Measurements from ENCODE around the gene CHMP5. TPM values are rescaled to one million over a fixed set of nuclear protein-coding genes. Genes with fewer than 3 reads are reported as not detected.

Gene CHMP5
- total RNA-seq, 3 donors from 2014 or later (not counting 1 experiment from before 2014, with no cell fraction given) = 21.3 to 24.5 (median 24.0) TPM

DNA sequence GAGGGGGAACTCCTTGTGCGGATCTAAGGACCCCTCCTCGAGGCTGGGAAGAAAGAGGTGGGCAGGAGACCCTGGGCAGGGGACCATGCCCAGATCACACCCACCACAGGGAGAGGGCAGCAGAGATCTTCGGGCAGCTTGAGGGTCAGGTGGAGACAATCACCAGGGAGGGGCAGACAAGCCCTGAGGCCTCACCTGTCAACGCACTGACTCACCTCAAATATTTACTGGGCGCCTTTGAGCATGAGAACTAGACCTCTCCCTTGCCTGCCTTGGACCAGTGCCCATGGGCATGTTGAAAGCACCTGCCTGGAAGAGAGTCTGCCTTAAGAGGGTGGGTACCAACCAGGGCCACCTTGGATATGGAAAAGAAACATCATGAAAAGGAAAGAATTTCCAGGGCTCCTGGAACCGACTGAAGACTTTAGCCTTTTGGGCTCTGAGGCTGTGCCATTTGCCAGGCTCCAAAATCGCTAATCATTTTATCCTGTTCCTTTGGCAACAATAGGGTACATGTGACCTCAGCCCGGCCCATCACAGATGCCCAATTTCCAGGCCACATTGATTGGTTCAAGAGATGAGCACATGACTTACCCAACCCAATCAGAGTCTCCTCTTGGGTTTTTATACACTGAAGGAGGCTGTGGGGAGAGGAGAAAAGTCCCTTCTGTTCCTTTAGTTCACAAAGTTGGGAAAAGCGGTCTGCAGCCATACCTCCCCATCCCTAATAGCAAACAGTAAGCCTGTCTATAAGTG, 35.3 kb upstream of the CHMP5 start:
- Mint-ChIP-seq H3K9me3 (no peaks in the 10 kb centered on the region), H3K36me3 (no peaks in the 10 kb centered on the region), H3K27me3 (ENCODE audit: low read depth in 2 of 2) (peaks cover 4 to 6% of the 10 kb centered on the region in 2 donors), H3K4me1 (peaks cover 9 to 10% of the 10 kb centered on the region in 2 donors), H3K4me3 (no peak overlapping the region), H3K27ac (no peak overlapping the region)
- no peak overlapping the region for H3K4me3 ChIP-seq (ENCODE audit: low read length)
- no peak for TF ChIP-seq CTCF (IDR thresholded peaks at IDR 0.05)
- intact Hi-C loops (cut with micrococcal nuclease) = loop anchor here (5.0 kb wide), 1 partner anchor 47 kb away; no protein-coding TSS in a partner anchor
- DNase-seq (no peak), ATAC-seq (no peak)
- no peaks in the 10 kb centered on the region for H3K9me3 ChIP-seq (ENCODE audit: control insufficient read depth, insufficient read depth, low read length)
- H3K36me3 ChIP-seq (ENCODE audit: control insufficient read depth, insufficient read depth, low read length) = no peaks in the 10 kb centered on the region
- H3K27me3 ChIP-seq (ENCODE audit: control insufficient read depth, insufficient read depth, low read length) = no peaks in the 10 kb centered on the region
- 94% methylated on average over 8 of the region's 9 CpGs for WGBS (ENCODE audit: insufficient coverage)
- no peak overlapping the region for H3K27ac ChIP-seq (ENCODE audit: low read length)
- peaks cover 4% of the 10 kb centered on the region for H3K4me1 ChIP-seq (ENCODE audit: control insufficient read depth, insufficient read depth, low read length)

DNA sequence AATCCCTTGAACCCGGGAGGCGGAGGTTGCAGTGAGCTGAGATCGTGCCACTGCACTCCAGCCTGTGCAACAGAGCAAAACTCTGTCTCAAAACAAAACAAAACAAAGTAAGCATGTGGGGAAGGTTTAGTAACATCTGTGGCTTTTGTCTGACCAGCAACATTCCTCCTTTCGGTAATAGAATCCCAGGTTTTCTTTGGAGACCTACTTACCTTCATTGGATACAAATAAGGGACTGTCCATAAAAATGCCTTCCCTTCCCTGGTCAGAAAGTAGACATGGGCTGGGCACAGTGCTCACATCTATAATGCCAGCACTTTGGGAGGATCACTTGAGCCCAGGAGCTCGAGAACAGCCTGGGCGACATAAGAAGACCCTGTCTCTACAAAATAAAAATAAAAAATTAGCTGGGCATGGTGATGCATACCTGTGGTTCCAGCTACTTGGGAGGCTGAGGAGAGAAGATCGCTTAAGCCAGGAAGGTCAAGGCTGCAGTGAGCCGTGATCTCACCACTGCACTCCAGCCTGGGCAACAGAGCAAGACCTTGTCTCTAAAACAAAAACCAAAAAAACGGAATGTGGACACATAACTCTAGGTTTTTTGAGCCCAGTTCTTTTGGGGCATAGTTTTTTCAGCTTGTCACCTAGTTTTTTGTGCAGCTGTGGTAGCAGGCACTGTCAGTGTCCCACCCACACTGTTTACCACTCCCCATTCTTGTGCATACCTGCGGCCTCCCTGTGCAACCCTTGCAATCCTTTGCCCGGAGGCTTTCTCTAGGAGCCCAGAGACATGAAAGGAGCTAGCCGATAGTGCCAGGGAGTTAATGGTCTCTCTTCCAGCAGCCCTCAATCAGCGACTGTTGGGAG, 33.9 kb upstream of the CHMP5 start:
- peaks cover under 1% of the 10 kb centered on the region in 2 donors for H3K4me1 Mint-ChIP-seq
- Histone ChIP-seq H3K4me3 (ENCODE audit: low read length) (no peak overlapping the region), H3K9me3 (ENCODE audit: control insufficient read depth, insufficient read depth, low read length) (no peaks in the 10 kb centered on the region), H3K4me1 (ENCODE audit: control insufficient read depth, insufficient read depth, low read length) (peaks cover 4% of the 10 kb centered on the region), H3K36me3 (ENCODE audit: control insufficient read depth, insufficient read depth, low read length) (no peaks in the 10 kb centered on the region), H3K27me3 (ENCODE audit: control insufficient read depth, insufficient read depth, low read length) (no peaks in the 10 kb centered on the region), H3K27ac (ENCODE audit: low read length) (no peak overlapping the region)
- H3K27ac Mint-ChIP-seq = no peak overlapping the region
- H3K4me3 Mint-ChIP-seq = no peak overlapping the region
- TF ChIP-seq CTCF (IDR thresholded peaks at IDR 0.05) = no peak
- H3K27me3 Mint-ChIP-seq (ENCODE audit: low read depth in 2 of 2) = peaks cover 6 to 8% of the 10 kb centered on the region in 2 donors
- H3K9me3 Mint-ChIP-seq = no peaks in the 10 kb centered on the region
- WGBS (ENCODE audit: insufficient coverage) = 90% methylated on average over 13 of the region's 13 CpGs
- intact Hi-C loops (cut with micrococcal nuclease) = no loop called here
- ATAC-seq = no peak
- H3K36me3 Mint-ChIP-seq = no peaks in the 10 kb centered on the region
- DNase-seq = no peak

GRCh38 chr9:33231623-33231942, 33.3 kb upstream of the CHMP5 start:
- Histone ChIP-seq H3K36me3 (ENCODE audit: control insufficient read depth, insufficient read depth, low read length) (no peaks in the 10 kb centered on the region), H3K27me3 (ENCODE audit: control insufficient read depth, insufficient read depth, low read length) (no peaks in the 10 kb centered on the region), H3K27ac (ENCODE audit: low read length) (no peak overlapping the region), H3K9me3 (ENCODE audit: control insufficient read depth, insufficient read depth, low read length) (no peaks in the 10 kb centered on the region), H3K4me1 (ENCODE audit: control insufficient read depth, insufficient read depth, low read length) (peaks cover 4% of the 10 kb centered on the region), H3K4me3 (ENCODE audit: low read length) (no peak overlapping the region)
- no peak overlapping the region for H3K4me3 Mint-ChIP-seq
- DNase-seq (no peak), ATAC-seq (no peak)
- no peaks in the 10 kb centered on the region for H3K9me3 Mint-ChIP-seq
- intact Hi-C loops (cut with micrococcal nuclease) = no loop called here
- H3K27ac Mint-ChIP-seq = no peak overlapping the region
- H3K4me1 Mint-ChIP-seq = no peaks in the 10 kb centered on the region
- H3K36me3 Mint-ChIP-seq = no peaks in the 10 kb centered on the region
- H3K27me3 Mint-ChIP-seq (ENCODE audit: low read depth in 2 of 2) = peaks cover 6 to 12% of the 10 kb centered on the region in 2 donors
- WGBS (ENCODE audit: insufficient coverage) = 91% methylated on average over 2 of the region's 2 CpGs
- TF ChIP-seq CTCF (IDR thresholded peaks at IDR 0.05) = no peak
